IMR-90 (cell line): ENCODE measurements around the gene ADGRD1. TPM values are rescaled to one million over a fixed set of nuclear protein-coding genes. Genes with fewer than 3 reads are reported as not detected.

Source experiments
- ATAC-seq: fragments of 200-7000 bp; cut with Tn5 transposase; 2 replicates; pipeline ENCODE4 v1.9.1; 2020; ENCODE audit warnings: low read depth, mild to moderate bottlenecking, moderate library complexity
- BruUV-seq: library from RNA; stranded (reverse); fragments of 400-500 nt; replicated peaks from 2 replicates; lab custom pipeline; 2021; lab: Mats Ljungman, UMichigan
- CTCF ChIA-PET: fragments of 300-600 bp; formaldehyde crosslinking; extraction: SDS; loops from one replicate; lab custom pipeline; 2021; ENCODE audit warnings: antibody characterized with exemption; lab: Yijun Ruan, JAX
- POLR2A ChIA-PET: fragments of 300-600 bp; sonication (Branson Sonifier 250); formaldehyde crosslinking; loops from one replicate; lab custom pipeline; 2022; ENCODE audit warnings: antibody characterized with exemption; ENCODE audit not compliant: unreplicated experiment; lab: Charles Lee
- DNase-seq: peaks from one replicate; pipeline ENCODE4 v3.0.0; 2013
- H2AFZ ChIP-seq: replicated peaks from 2 replicates; pipeline ENCODE3; 2013; ENCODE audit warnings: low read length, mild to moderate bottlenecking; ENCODE audit not compliant: poor library complexity
- H2AK5ac ChIP-seq: 2 replicates; pipeline ENCODE4 v1.6.1; 2013; ENCODE audit warnings: low read depth, low read length, inconsistent platforms
- H2AK9ac ChIP-seq: replicated peaks from 2 replicates; pipeline ENCODE3; 2013; ENCODE audit warnings: mild to moderate bottlenecking, low read depth, low read length, moderate library complexity; ENCODE audit not compliant: poor library complexity
- H2BK120ac ChIP-seq: 2 replicates; pipeline ENCODE4 v1.6.1; 2013; ENCODE audit warnings: low read depth, low read length, inconsistent platforms
- H2BK15ac ChIP-seq: 3 replicates; pipeline ENCODE4 v1.6.1; 2013; ENCODE audit warnings: low read depth, low read length, inconsistent platforms
- H2BK20ac ChIP-seq: 2 replicates; pipeline ENCODE4 v1.6.1; 2013; ENCODE audit warnings: low read depth, mild to moderate bottlenecking, inconsistent platforms, low read length, moderate library complexity
- H2BK5ac ChIP-seq: 2 replicates; pipeline ENCODE4 v1.6.1; 2013; ENCODE audit warnings: mild to moderate bottlenecking, low read depth, low read length, inconsistent platforms; ENCODE audit not compliant: poor library complexity, severe bottlenecking
- H3K14ac ChIP-seq: replicated peaks from 2 replicates; pipeline ENCODE4 v1.6.1; 2013; ENCODE audit warnings: low read depth, low read length, inconsistent platforms
- H3K18ac ChIP-seq: 2 replicates; pipeline ENCODE4 v1.6.1; 2013; ENCODE audit warnings: low read depth, low read length, control low read depth
- H3K23ac ChIP-seq: 2 replicates; pipeline ENCODE4 v1.6.1; 2013; ENCODE audit warnings: low read depth, low read length, inconsistent platforms
- H3K27ac ChIP-seq: 2 replicates; pipeline ENCODE4 v1.5.1; 2013; ENCODE audit warnings: mild to moderate bottlenecking, control low read depth, low read length; ENCODE audit not compliant: insufficient read depth
- H3K27me3 ChIP-seq: 2 replicates; pipeline ENCODE4 v1.6.1; 2013; ENCODE audit warnings: low read length; ENCODE audit not compliant: control insufficient read depth, insufficient read depth
- H3K36me3 ChIP-seq: 2 replicates; pipeline ENCODE4 v1.6.1; 2013; ENCODE audit warnings: low read length, mixed read lengths; ENCODE audit not compliant: control insufficient read depth, insufficient read depth
- H3K4ac ChIP-seq: 2 replicates; pipeline ENCODE4 v1.6.1; 2013; ENCODE audit warnings: low read depth, low read length, inconsistent platforms
- H3K4me1 ChIP-seq: 2 replicates; pipeline ENCODE4 v1.6.1; 2013; ENCODE audit warnings: low read length, mixed read lengths; ENCODE audit not compliant: control insufficient read depth, insufficient read depth
- H3K4me2 ChIP-seq: 2 replicates; pipeline ENCODE4 v1.6.1; 2013; ENCODE audit warnings: low read depth, mild to moderate bottlenecking, control low read depth, low read length, moderate library complexity
- H3K4me3 ChIP-seq: 2 replicates; pipeline ENCODE4 v1.5.1; 2013; ENCODE audit warnings: low read depth, mild to moderate bottlenecking, control low read depth, low read length, moderate library complexity; ENCODE audit not compliant: insufficient read depth
- H3K56ac ChIP-seq: 2 replicates; pipeline ENCODE4 v1.6.1; 2013; ENCODE audit warnings: low read length, inconsistent platforms; ENCODE audit not compliant: insufficient read depth; ENCODE audit errors: extremely low read depth
- H3K79me1 ChIP-seq, 2 experiments: 2 replicates each; pipeline ENCODE4 v1.6.1; 2013; ENCODE audit warnings: low read length in 2 of 2, inconsistent platforms in 1 of 2, low read depth in 1 of 2
- H3K9ac ChIP-seq: 2 replicates; pipeline ENCODE4 v1.6.1; 2013; ENCODE audit warnings: low read depth, low read length, control low read depth
- H3K9me1 ChIP-seq: 2 replicates; pipeline ENCODE4 v1.6.1; 2013; ENCODE audit warnings: low read length, inconsistent platforms; ENCODE audit not compliant: insufficient read depth
- H3K9me3 ChIP-seq: 2 replicates; pipeline ENCODE4 v1.6.1; 2013; ENCODE audit warnings: low read length; ENCODE audit not compliant: control insufficient read depth, insufficient read depth
- H4K20me1 ChIP-seq: 2 replicates; pipeline ENCODE4 v1.6.1; 2013; ENCODE audit warnings: low read length, inconsistent platforms; ENCODE audit not compliant: insufficient read depth
- H4K5ac ChIP-seq: 2 replicates; pipeline ENCODE4 v1.6.1; 2013; ENCODE audit warnings: mild to moderate bottlenecking, low read depth, low read length, control low read depth
- H4K8ac ChIP-seq, 2 experiments: 2 replicates each; pipeline ENCODE4 v1.6.1; 2013; ENCODE audit warnings: low read depth in 2 of 2, low read length in 2 of 2, control low read depth in 1 of 2, inconsistent platforms in 1 of 2
- H4K91ac ChIP-seq: 2 replicates; pipeline ENCODE4 v1.6.1; 2013; ENCODE audit warnings: low read depth, low read length, inconsistent platforms; ENCODE audit not compliant: insufficient read depth
- BHLHE40 ChIP-seq: fragments of 150-350 bp; IDR thresholded peaks from 2 replicates; pipeline ENCODE4 v1.6.1; 2016; ENCODE audit warnings: mild to moderate bottlenecking, low read depth, low read length
- CEBPB ChIP-seq: IDR thresholded peaks from 2 replicates; pipeline ENCODE4 v1.6.1; 2012; ENCODE audit warnings: low read depth, low read length, improper control_type of control experiment
- CHD1 ChIP-seq: IDR thresholded peaks from 2 replicates; pipeline ENCODE4 v1.6.1; 2012; ENCODE audit warnings: low read depth, low read length, improper control_type of control experiment
- FOS ChIP-seq: fragments of 150-350 bp; IDR thresholded peaks from 2 replicates; pipeline ENCODE4 v1.6.1; 2016; ENCODE audit warnings: low read depth, low read length
- MAFK ChIP-seq: IDR thresholded peaks from 2 replicates; pipeline ENCODE4 v1.6.1; 2012; ENCODE audit warnings: low read depth, low read length, improper control_type of control experiment
- MAZ ChIP-seq: IDR thresholded peaks from 2 replicates; pipeline ENCODE4 v1.6.1; 2012; ENCODE audit warnings: low read depth, mild to moderate bottlenecking, low read length, improper control_type of control experiment, moderate library complexity, borderline replicate concordance
- MXI1 ChIP-seq: IDR thresholded peaks from 2 replicates; pipeline ENCODE4 v1.6.1; 2012; ENCODE audit warnings: low read depth, mild to moderate bottlenecking, low read length, moderate library complexity, borderline replicate concordance
- NFE2L2 ChIP-seq: fragments of 150-350 bp; IDR thresholded peaks from 2 replicates; pipeline ENCODE4 v1.6.1; 2016; ENCODE audit warnings: low read depth, mild to moderate bottlenecking, low read length
- POLR2A ChIP-seq: IDR thresholded peaks from 2 replicates; pipeline ENCODE4 v1.6.1; 2012; ENCODE audit warnings: mild to moderate bottlenecking, low read depth, low read length
- RAD21 ChIP-seq: IDR thresholded peaks from 2 replicates; pipeline ENCODE4 v1.6.1; 2012; ENCODE audit warnings: low read length, improper control_type of control experiment
- RCOR1 ChIP-seq: IDR thresholded peaks from 2 replicates; pipeline ENCODE4 v1.6.1; 2012; ENCODE audit warnings: mild to moderate bottlenecking, low read length, improper control_type of control experiment; ENCODE audit not compliant: insufficient replicate concordance
- RFX5 ChIP-seq: IDR thresholded peaks from 2 replicates; pipeline ENCODE4 v1.8.0; 2012; ENCODE audit warnings: low read depth, mild to moderate bottlenecking, low read length, moderate library complexity
- SMC3 ChIP-seq: fragments of 150-350 bp; IDR thresholded peaks from 2 replicates; pipeline ENCODE4 v1.6.1; 2016; ENCODE audit warnings: low read depth, mild to moderate bottlenecking, antibody characterized with exemption, low read length, moderate library complexity
- WGBS, 2 experiments: methylation state at CpG; one replicate each; pipeline versions ENCODE4 v1.1.5 to v1.1.7; 2013; ENCODE audit warnings: missing lambda C conversion rate in 2 of 2; ENCODE audit not compliant: insufficient read length in 1 of 2; ENCODE audit errors: extremely low coverage in 2 of 2; 5-methylcytosine and 5-hydroxymethylcytosine counted together
- dilution Hi-C: fragments of 300-500 bp; cut with HindIII; formaldehyde crosslinking; loops from one replicate; pipeline ENCODE4 v1.14.3; 2018; ENCODE audit warnings: low sequenced_read_pairs; ENCODE audit not compliant: unreplicated experiment
- in situ Hi-C: fragments of 300-500 bp; cut with MboI; formaldehyde crosslinking; loops from 3 replicates; pipeline ENCODE4 v1.14.3; 2019; ENCODE audit warnings: low sequenced_read_pairs, inconsistent platforms, mixed read lengths
- intact Hi-C: fragments of 100-400 bp; cut with micrococcal nuclease; formaldehyde crosslinking; loops from 2 replicates; pipeline ENCODE4 v1.10.0; 2022
- polyA plus RNA-seq, 3 experiments: library from polyadenylated mRNA; depleted of rRNA; stranded (reverse); fragments of >200 nt; gene quantifications; 2 replicates each; pipeline ENCODE4 v1.2.3, GENCODE V29; 2012; ENCODE audit warnings: low replicate concordance in 1 of 3
- total RNA-seq: library from RNA; depleted of rRNA; stranded (reverse); fragments of >200 nt; gene quantifications from 2 replicates; pipeline ENCODE4 v1.2.3, GENCODE V29; 2012
- TF ChIP-seq, protein P1 (sequence below): fragments of 150-350 bp; IDR thresholded peaks from 2 replicates; pipeline ENCODE4 v1.6.1; 2017; ENCODE audit warnings: mild to moderate bottlenecking, antibody characterized with exemption, low read length, low read depth
- TF ChIP-seq, protein P2 (sequence below): conservative IDR thresholded peaks from 2 replicates; pipeline ENCODE4 v1.5.1; 2012; ENCODE audit warnings: mild to moderate bottlenecking, low read depth, low read length, improper control_type of control experiment

ADGRD1 gene
- total and polyA plus RNA-seq, 2 of the 4 experiments (the other 2 are of a cell fraction), result not detected

- Histone ChIP-seq H4K5ac (no peak overlapping the region), H4K20me1 (no peaks in the 10 kb centered on the region), H2BK20ac (no peak overlapping the region), H3K23ac (no peak overlapping the region), H2AK9ac (no peak overlapping the region), H3K56ac (no peak overlapping the region), H3K27me3 (no peaks in the 10 kb centered on the region), H3K4ac (no peak overlapping the region), H3K9ac (no peak overlapping the region), H4K8ac (no peak overlapping the region), H2AK5ac (no peak overlapping the region), H3K18ac (no peak overlapping the region), H3K14ac (no peak overlapping the region), H3K4me1 (no peaks in the 10 kb centered on the region), H2BK15ac (no peak overlapping the region), H3K36me3 (no peaks in the 10 kb centered on the region), H4K91ac (no peak overlapping the region), H3K4me3 (no peak overlapping the region), H2BK120ac (no peak overlapping the region), H3K4me2 (no peak overlapping the region), H3K9me1 (no peaks in the 10 kb centered on the region), H2AFZ (no peak overlapping the region), H2BK5ac (no peak overlapping the region), H3K27ac (no peak overlapping the region), H3K79me1 (no peaks in the 10 kb centered on the region), H3K9me3 (peaks cover 40% of the 10 kb centered on the region)
- dilution Hi-C loops, result no loop called here
- DNase-seq (no peak), ATAC-seq (no peak)
- ChIA-PET POLR2A (no interaction called here), CTCF (no interaction called here)
- BruUV-seq, result no TSS peak
- in situ Hi-C loops, result no loop called here
- intact Hi-C loops, result no loop called here
- TF ChIP-seq, protein P1, sequence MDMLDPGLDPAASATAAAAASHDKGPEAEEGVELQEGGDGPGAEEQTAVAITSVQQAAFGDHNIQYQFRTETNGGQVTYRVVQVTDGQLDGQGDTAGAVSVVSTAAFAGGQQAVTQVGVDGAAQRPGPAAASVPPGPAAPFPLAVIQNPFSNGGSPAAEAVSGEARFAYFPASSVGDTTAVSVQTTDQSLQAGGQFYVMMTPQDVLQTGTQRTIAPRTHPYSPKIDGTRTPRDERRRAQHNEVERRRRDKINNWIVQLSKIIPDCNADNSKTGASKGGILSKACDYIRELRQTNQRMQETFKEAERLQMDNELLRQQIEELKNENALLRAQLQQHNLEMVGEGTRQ, result no peak
- TF ChIP-seq POLR2A (no peak), CHD1 (no peak), NFE2L2 (no peak), RAD21 (no peak), BHLHE40 (no peak), CEBPB (no peak), MAFK (no peak), MAZ (no peak), RCOR1 (no peak), RFX5 (no peak), SMC3 (no peak), FOS (no peak), MXI1 (no peak)
- TF ChIP-seq, protein P2, sequence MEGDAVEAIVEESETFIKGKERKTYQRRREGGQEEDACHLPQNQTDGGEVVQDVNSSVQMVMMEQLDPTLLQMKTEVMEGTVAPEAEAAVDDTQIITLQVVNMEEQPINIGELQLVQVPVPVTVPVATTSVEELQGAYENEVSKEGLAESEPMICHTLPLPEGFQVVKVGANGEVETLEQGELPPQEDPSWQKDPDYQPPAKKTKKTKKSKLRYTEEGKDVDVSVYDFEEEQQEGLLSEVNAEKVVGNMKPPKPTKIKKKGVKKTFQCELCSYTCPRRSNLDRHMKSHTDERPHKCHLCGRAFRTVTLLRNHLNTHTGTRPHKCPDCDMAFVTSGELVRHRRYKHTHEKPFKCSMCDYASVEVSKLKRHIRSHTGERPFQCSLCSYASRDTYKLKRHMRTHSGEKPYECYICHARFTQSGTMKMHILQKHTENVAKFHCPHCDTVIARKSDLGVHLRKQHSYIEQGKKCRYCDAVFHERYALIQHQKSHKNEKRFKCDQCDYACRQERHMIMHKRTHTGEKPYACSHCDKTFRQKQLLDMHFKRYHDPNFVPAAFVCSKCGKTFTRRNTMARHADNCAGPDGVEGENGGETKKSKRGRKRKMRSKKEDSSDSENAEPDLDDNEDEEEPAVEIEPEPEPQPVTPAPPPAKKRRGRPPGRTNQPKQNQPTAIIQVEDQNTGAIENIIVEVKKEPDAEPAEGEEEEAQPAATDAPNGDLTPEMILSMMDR, result no peak
- WGBS, 2 experiments, result 77% methylated on average over 6 of the region's 27 CpGs; no CpG with 5 or more reads in 1 of the 2 experiments
These were observed 185.8 kb downstream of the ADGRD1 start for GRCh38 chr12:131139363-131140068.
